Neural cell (in vitro differentiated cells): ENCODE measurements around the gene VDAC1.

Experiments
- EP300 ChIP-seq: fragments of 450-650 bp; conservative IDR thresholded peaks from 2 replicates; pipeline ENCODE4 v1.6.1; 2014; ENCODE audit warnings: antibody characterized with exemption, mild to moderate bottlenecking, moderate library complexity; ENCODE audit not compliant: poor library complexity, severe bottlenecking
- POLR2AphosphoS5 ChIP-seq: IDR thresholded peaks from 2 replicates; pipeline ENCODE4 v1.6.1; 2012
- RAD21 ChIP-seq: fragments of 450-650 bp; conservative IDR thresholded peaks from 2 replicates; pipeline ENCODE4 v1.6.1; 2014; ENCODE audit warnings: antibody characterized with exemption, mild to moderate bottlenecking, moderate library complexity
- TF ChIP-seq, protein P1 (sequence below): IDR thresholded peaks from 2 replicates; pipeline ENCODE4 v1.6.1; 2012; ENCODE audit warnings: borderline replicate concordance
- TF ChIP-seq, protein P2 (sequence below): fragments of 450-650 bp; IDR thresholded peaks from 2 replicates; pipeline ENCODE4 v1.5.1; 2014; ENCODE audit warnings: antibody characterized with exemption, mild to moderate bottlenecking, moderate library complexity; ENCODE audit not compliant: poor library complexity, severe bottlenecking

DNA sequence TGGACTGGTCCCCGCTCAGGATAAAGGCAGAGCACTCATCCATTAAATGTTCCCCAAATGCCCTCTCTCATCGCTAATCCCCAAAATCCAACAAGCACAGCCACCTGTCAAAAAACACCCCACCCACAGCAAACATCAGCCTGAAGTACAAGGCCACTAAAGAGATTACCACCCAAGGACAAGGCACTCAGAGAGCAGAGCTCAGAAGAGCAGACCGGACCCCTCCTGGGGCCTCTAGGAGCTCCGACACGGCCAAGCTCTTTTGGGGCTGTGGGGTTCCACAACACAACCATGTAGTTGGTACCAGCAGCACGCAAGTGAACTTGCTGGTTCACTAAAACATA is 9.8 kb downstream of the VDAC1 start:
- TF ChIP-seq EP300 (no peak), RAD21 (no peak), POLR2AphosphoS5 (no peak)
- TF ChIP-seq, protein P1, sequence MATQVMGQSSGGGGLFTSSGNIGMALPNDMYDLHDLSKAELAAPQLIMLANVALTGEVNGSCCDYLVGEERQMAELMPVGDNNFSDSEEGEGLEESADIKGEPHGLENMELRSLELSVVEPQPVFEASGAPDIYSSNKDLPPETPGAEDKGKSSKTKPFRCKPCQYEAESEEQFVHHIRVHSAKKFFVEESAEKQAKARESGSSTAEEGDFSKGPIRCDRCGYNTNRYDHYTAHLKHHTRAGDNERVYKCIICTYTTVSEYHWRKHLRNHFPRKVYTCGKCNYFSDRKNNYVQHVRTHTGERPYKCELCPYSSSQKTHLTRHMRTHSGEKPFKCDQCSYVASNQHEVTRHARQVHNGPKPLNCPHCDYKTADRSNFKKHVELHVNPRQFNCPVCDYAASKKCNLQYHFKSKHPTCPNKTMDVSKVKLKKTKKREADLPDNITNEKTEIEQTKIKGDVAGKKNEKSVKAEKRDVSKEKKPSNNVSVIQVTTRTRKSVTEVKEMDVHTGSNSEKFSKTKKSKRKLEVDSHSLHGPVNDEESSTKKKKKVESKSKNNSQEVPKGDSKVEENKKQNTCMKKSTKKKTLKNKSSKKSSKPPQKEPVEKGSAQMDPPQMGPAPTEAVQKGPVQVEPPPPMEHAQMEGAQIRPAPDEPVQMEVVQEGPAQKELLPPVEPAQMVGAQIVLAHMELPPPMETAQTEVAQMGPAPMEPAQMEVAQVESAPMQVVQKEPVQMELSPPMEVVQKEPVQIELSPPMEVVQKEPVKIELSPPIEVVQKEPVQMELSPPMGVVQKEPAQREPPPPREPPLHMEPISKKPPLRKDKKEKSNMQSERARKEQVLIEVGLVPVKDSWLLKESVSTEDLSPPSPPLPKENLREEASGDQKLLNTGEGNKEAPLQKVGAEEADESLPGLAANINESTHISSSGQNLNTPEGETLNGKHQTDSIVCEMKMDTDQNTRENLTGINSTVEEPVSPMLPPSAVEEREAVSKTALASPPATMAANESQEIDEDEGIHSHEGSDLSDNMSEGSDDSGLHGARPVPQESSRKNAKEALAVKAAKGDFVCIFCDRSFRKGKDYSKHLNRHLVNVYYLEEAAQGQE, result no peak
- TF ChIP-seq, protein P2, sequence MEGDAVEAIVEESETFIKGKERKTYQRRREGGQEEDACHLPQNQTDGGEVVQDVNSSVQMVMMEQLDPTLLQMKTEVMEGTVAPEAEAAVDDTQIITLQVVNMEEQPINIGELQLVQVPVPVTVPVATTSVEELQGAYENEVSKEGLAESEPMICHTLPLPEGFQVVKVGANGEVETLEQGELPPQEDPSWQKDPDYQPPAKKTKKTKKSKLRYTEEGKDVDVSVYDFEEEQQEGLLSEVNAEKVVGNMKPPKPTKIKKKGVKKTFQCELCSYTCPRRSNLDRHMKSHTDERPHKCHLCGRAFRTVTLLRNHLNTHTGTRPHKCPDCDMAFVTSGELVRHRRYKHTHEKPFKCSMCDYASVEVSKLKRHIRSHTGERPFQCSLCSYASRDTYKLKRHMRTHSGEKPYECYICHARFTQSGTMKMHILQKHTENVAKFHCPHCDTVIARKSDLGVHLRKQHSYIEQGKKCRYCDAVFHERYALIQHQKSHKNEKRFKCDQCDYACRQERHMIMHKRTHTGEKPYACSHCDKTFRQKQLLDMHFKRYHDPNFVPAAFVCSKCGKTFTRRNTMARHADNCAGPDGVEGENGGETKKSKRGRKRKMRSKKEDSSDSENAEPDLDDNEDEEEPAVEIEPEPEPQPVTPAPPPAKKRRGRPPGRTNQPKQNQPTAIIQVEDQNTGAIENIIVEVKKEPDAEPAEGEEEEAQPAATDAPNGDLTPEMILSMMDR, result no peak
